H1 (cell line): ENCODE measurements around the gene GALK1.

Experiments used
- CREB1 ChIP-seq: IDR thresholded peaks from 2 replicates; pipeline ENCODE4 v1.6.1; 2012; ENCODE audit warnings: inconsistent platforms
- CTCF ChIP-seq, 3 experiments: IDR thresholded peaks; 1 replicate in 2 of 3; 2 replicates in 1 of 3; pipeline versions ENCODE4 v1.5.1 to v1.6.1; 2011; ENCODE audit warnings: low read length in 3 of 3, mild to moderate bottlenecking in 3 of 3, inconsistent platforms in 2 of 3, low read depth in 1 of 3, moderate library complexity in 1 of 3; ENCODE audit not compliant: insufficient read depth in 1 of 3; ENCODE audit errors: control extremely low read depth in 1 of 3
- POLR2A ChIP-seq, 2 experiments: IDR thresholded peaks; 1 replicate in 1 of 2; 2 replicates in 1 of 2; pipeline ENCODE4 v1.6.1; 2011; ENCODE audit warnings: low read depth in 2 of 2, low read length in 2 of 2, mild to moderate bottlenecking in 2 of 2; ENCODE audit errors: control extremely low read depth in 1 of 2
- POLR2AphosphoS5 ChIP-seq: IDR thresholded peaks from 2 replicates; pipeline ENCODE4 v1.6.1; 2011; ENCODE audit warnings: low read depth, low read length
- SIN3A ChIP-seq, 2 experiments: IDR thresholded peaks in 1 of 2; conservative IDR thresholded peaks in 1 of 2; 2 replicates each; pipeline ENCODE4 v1.6.1; 2011 to 2012; ENCODE audit warnings: low read length in 2 of 2, improper control_type of control experiment in 1 of 2, low read depth in 1 of 2, mild to moderate bottlenecking in 1 of 2
- TCF12 ChIP-seq: IDR thresholded peaks from 2 replicates; pipeline ENCODE4 v1.6.1; 2011; ENCODE audit warnings: low read depth, mild to moderate bottlenecking, low read length

- no peak for TF ChIP-seq CREB1
- TF ChIP-seq CTCF (IDR thresholded peaks at IDR 0.05; ENCODE audit: control extremely low read depth in 1 of 3, insufficient read depth in 1 of 3, low read depth in 1 of 3, low read length in 3 of 3) = no peak
- no peak for TF ChIP-seq POLR2A (IDR thresholded peaks at IDR 0.05; ENCODE audit: control extremely low read depth in 1 of 2, low read depth in 2 of 2, low read length in 2 of 2)
- TF ChIP-seq POLR2AphosphoS5 = no peak
- no peak for TF ChIP-seq TCF12
- no peak for TF ChIP-seq SIN3A (conservative IDR thresholded peaks at IDR 0.05 in 1 of 2, IDR thresholded peaks at IDR 0.05 in 1 of 2; ENCODE audit: low read depth in 1 of 2, low read length in 2 of 2)
These were observed 16.3 kb downstream of the GALK1 start for GRCh38 chr17:75748706-75749105.
